B cell (primary cell): ENCODE results near the gene HYOU1. TPM values are rescaled to one million over a fixed set of nuclear protein-coding genes. Genes with fewer than 3 reads are reported as not detected.

Experiments
- ATAC-seq: fragments of 200-7000 bp; cut with Tn5 transposase; one replicate; pipeline ENCODE4 v1.10.0; 2021; ENCODE audit warnings: low read depth, mild to moderate bottlenecking, moderate number of reproducible peaks, moderate library complexity
- CTCF ChIA-PET: fragments of 350-600 bp; sonication (Branson Sonifier 250); formaldehyde crosslinking; loops from one replicate; lab custom pipeline; 2021; ENCODE audit warnings: antibody characterized with exemption, inconsistent platforms; lab: Charles Lee
- POLR2A ChIA-PET: fragments of 350-600 bp; sonication (Branson Sonifier 250); formaldehyde crosslinking; loops from one replicate; lab custom pipeline; 2021; ENCODE audit warnings: antibody characterized with exemption; lab: Charles Lee
- DNase-seq: peaks from one replicate; pipeline ENCODE4 v3.0.0; 2013
- H2AFZ ChIP-seq: 2 replicates; pipeline ENCODE4 v1.6.1; 2012; ENCODE audit warnings: mild to moderate bottlenecking, low read depth, low read length; ENCODE audit not compliant: insufficient read depth, poor library complexity, severe bottlenecking
- H3K27ac ChIP-seq, 2 donors: 1 replicate in 1 of 2; 2 replicates in 1 of 2; pipeline ENCODE4 v1.5.1; 2012 to 2013; ENCODE audit warnings: low read length in 2 of 2, mild to moderate bottlenecking in 2 of 2, moderate library complexity in 1 of 2
- H3K27me3 ChIP-seq, 4 experiments: fragments of 200-600 bp in 1 of 4; sonication (generic) in 1 of 4; replicated peaks in 1 of 4; 1 replicate in 2 of 4; 2 replicates in 2 of 4; pipeline versions ENCODE4 v1.6.1 to v1.7.0; 2013 to 2016; ENCODE audit warnings: low read length in 3 of 4, mild to moderate bottlenecking in 2 of 4, mixed read lengths in 1 of 4, moderate library complexity in 1 of 4; ENCODE audit not compliant: insufficient read depth in 4 of 4, control insufficient read depth in 3 of 4; ENCODE audit errors: control extremely low read depth in 1 of 4
- H3K36me3 ChIP-seq, 2 experiments: replicated peaks in 1 of 2; 1 replicate in 1 of 2; 2 replicates in 1 of 2; pipeline versions ENCODE4 v1.6.1 to v1.7.1; 2013; ENCODE audit warnings: low read length in 1 of 2; ENCODE audit not compliant: insufficient read depth in 2 of 2, control insufficient read depth in 1 of 2; ENCODE audit errors: control extremely low read depth in 1 of 2, extremely low read depth in 1 of 2
- H3K4me1 ChIP-seq, 2 donors: fragments of 200-600 bp in 1 of 2; sonication (generic) in 1 of 2; 1 replicate in 1 of 2; 2 replicates in 1 of 2; pipeline versions ENCODE4 v1.5.1 to v1.6.1; 2013 to 2017; ENCODE audit warnings: low read length in 2 of 2; ENCODE audit not compliant: control insufficient read depth in 2 of 2, insufficient read depth in 2 of 2
- H3K4me2 ChIP-seq: replicated peaks from 2 replicates; pipeline ENCODE3; 2012; ENCODE audit warnings: mild to moderate bottlenecking, low read depth, low read length; ENCODE audit not compliant: poor library complexity, severe bottlenecking
- H3K4me3 ChIP-seq, 5 experiments: fragments of 200-600 bp in 1 of 5; sonication (generic) in 1 of 5; 1 replicate in 3 of 5; 2 replicates in 2 of 5; pipeline versions ENCODE4 v1.5.1 to v1.7.0; 2011 to 2016; ENCODE audit warnings: low read length in 4 of 5, mild to moderate bottlenecking in 4 of 5, low read depth in 2 of 5, control low read depth in 1 of 5, moderate library complexity in 1 of 5; ENCODE audit not compliant: insufficient read depth in 1 of 5; ENCODE audit errors: control extremely low read depth in 1 of 5, extremely low read depth in 1 of 5
- H3K79me2 ChIP-seq: fragments of 200-600 bp; sonication (generic); one replicate; pipeline ENCODE4 v1.6.0; 2016; ENCODE audit warnings: low read length; ENCODE audit not compliant: control insufficient read depth, insufficient read depth
- H3K9ac ChIP-seq: fragments of 200-600 bp; sonication (generic); 2 replicates; pipeline ENCODE4 v1.6.1; 2017; ENCODE audit warnings: mild to moderate bottlenecking, low read length, moderate library complexity
- H3K9me3 ChIP-seq, 3 donors: one replicate each; pipeline versions ENCODE4 v1.6.1 to v1.7.1; 2013; ENCODE audit warnings: low read length in 2 of 3; ENCODE audit not compliant: control insufficient read depth in 2 of 3, insufficient read depth in 1 of 3; ENCODE audit errors: control extremely low read depth in 1 of 3
- H4K20me1 ChIP-seq: 2 replicates; pipeline ENCODE4 v1.6.0; 2012; ENCODE audit warnings: mild to moderate bottlenecking, low read length; ENCODE audit not compliant: insufficient read depth, control insufficient read depth, poor library complexity, severe bottlenecking
- H3K27ac Mint-ChIP-seq: one replicate; pipeline ENCODE4 v1.8.0; 2021; ENCODE audit warnings: mixed read lengths
- H3K27me3 Mint-ChIP-seq: one replicate; pipeline ENCODE4 v1.8.0; 2021; ENCODE audit warnings: mixed read lengths
- H3K4me1 Mint-ChIP-seq: one replicate; pipeline ENCODE4 v1.8.0; 2021; ENCODE audit warnings: mixed read lengths
- H3K4me3 Mint-ChIP-seq: one replicate; pipeline ENCODE4 v1.8.0; 2021; ENCODE audit warnings: mixed read lengths
- H3K9me3 Mint-ChIP-seq: one replicate; pipeline ENCODE4 v1.8.0; 2022; ENCODE audit warnings: mixed read lengths; ENCODE audit not compliant: insufficient read depth
- EZH2 ChIP-seq: IDR thresholded peaks from 2 replicates; pipeline ENCODE4 v1.6.1; 2012; ENCODE audit warnings: borderline replicate concordance, low read depth, mild to moderate bottlenecking, moderate library complexity, low read length; ENCODE audit not compliant: insufficient read depth, poor library complexity, severe bottlenecking
- WGBS: methylation state at CpG from one replicate; pipeline ENCODE4 v1.1.5; 2013; ENCODE audit warnings: missing lambda C conversion rate; ENCODE audit not compliant: insufficient coverage; 5-methylcytosine and 5-hydroxymethylcytosine counted together
- intact Hi-C: fragments of 100-400 bp; cut with micrococcal nuclease; formaldehyde crosslinking; loops from one replicate; pipeline ENCODE4 v1.10.0; 2022
- polyA plus RNA-seq: library from polyadenylated mRNA; depleted of rRNA; stranded (reverse); fragments of >200 nt; gene quantifications from 2 replicates; pipeline ENCODE4 v1.2.3, GENCODE V29; 2012
- total RNA-seq, 2 donors: library from RNA; stranded (reverse); fragments of 120-200 nt in 1 of 2; gene quantifications; 1 replicate in 1 of 2; 2 replicates in 1 of 2; pipeline versions ENCODE4 v1.2.3 to v1.2.4, GENCODE V29; 2013 to 2022
- TF ChIP-seq, protein P1 (sequence below): fragments of 200-600 bp; IDR thresholded peaks from one replicate; pipeline ENCODE4 v1.8.0; 2022; ENCODE audit warnings: antibody characterized with exemption, mild to moderate bottlenecking

Gene HYOU1
- total and polyA plus RNA-seq, 2 donors (not counting 1 experiment from before 2014, with no cell fraction given), result 38.5 to 48.7 TPM

DNA sequence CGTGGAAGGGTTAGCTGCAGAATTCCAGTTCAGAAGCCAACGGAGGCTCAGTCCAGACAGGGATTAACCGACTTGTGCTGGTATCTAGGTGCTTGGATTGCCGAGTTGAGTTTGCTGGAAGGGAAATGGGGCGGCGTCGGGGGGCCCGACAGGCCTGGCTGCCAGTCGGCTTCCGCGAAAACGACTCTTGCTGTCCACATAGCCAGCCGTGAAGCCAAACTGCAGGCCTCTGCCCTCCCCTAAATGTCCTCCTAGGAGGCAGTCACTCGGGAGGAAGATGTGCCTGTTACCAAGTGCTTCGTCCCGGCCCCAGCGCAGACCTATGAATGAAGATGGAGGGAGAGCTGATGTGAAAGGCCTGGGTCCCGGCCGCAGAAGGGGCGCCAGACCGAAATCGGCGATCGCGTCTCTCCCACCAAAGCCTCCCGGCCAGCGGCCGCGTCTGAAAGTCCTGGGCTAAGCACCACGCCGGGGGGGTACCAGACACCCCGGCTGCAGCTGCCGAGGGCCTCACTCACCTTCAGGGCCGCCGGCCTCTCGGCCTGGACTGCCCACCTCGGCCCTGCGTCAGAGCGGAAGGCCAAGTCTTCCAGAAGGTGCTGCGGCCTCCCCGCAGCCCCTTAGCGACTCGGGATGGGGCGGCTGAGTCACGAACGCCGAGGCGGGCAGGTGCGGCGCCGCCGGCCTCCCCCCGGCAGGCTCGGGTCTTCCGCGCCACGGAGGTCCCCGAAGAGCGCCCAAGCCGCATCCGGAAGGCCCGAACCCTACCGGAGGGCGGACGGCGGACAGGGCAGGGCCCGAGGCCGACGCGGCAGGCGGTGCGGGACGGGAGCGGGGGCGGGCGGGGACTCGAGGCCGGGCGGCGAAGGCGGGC lies 37.2 kb upstream of the HYOU1 start:
- H3K4me2 ChIP-seq, result peak overlapping the region; percentile 91
- H3K79me2 ChIP-seq, result peaks cover 31% of the 10 kb centered on the region

More for the DNA sequence above, 37.2 kb upstream of the HYOU1 start:
- intact Hi-C loops, result no loop called here
- Histone ChIP-seq H3K27me3 (no peaks in the 10 kb centered on the region), H4K20me1 (peaks cover 11% of the 10 kb centered on the region), H3K27ac (peak overlapping the region; percentile 69 to 76), H3K4me3 (peak overlapping the region; percentile 31 to 91 (median 85)), H3K4me1 (peaks cover 22 to 40% of the 10 kb centered on the region in 2 donors), H3K36me3 (peaks cover 8 to 21% of the 10 kb centered on the region in 2 experiments), H2AFZ (peak overlapping the region; percentile 72), H3K9me3 (no peaks in the 10 kb centered on the region), H3K9ac (peak overlapping the region; percentile 83)
- Mint-ChIP-seq H3K4me3 (peak overlapping the region; percentile 96), H3K9me3 (no peaks in the 10 kb centered on the region), H3K27ac (peak overlapping the region; percentile 87), H3K4me1 (peaks cover 45% of the 10 kb centered on the region), H3K27me3 (no peaks in the 10 kb centered on the region)
- ATAC-seq (peak; percentile 3), DNase-seq (no peak)
- TF ChIP-seq, protein P1, sequence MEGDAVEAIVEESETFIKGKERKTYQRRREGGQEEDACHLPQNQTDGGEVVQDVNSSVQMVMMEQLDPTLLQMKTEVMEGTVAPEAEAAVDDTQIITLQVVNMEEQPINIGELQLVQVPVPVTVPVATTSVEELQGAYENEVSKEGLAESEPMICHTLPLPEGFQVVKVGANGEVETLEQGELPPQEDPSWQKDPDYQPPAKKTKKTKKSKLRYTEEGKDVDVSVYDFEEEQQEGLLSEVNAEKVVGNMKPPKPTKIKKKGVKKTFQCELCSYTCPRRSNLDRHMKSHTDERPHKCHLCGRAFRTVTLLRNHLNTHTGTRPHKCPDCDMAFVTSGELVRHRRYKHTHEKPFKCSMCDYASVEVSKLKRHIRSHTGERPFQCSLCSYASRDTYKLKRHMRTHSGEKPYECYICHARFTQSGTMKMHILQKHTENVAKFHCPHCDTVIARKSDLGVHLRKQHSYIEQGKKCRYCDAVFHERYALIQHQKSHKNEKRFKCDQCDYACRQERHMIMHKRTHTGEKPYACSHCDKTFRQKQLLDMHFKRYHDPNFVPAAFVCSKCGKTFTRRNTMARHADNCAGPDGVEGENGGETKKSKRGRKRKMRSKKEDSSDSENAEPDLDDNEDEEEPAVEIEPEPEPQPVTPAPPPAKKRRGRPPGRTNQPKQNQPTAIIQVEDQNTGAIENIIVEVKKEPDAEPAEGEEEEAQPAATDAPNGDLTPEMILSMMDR, result no peak
- no peak for TF ChIP-seq EZH2
- ChIA-PET CTCF (interaction anchor here (1.0 to 2.4 kb wide), 10 partner anchors 9 to 230 kb away, joined by 3 to 13 read pairs (median 4); partner anchors contain the start of genes C2CD2L, CBL, HINFP and HMBS), POLR2A (interaction anchor here (0.7 to 2.3 kb wide), 10 partner anchors 8 to 302 kb away, joined by 3 to 17 read pairs (median 6); partner anchors contain the start of genes C2CD2L, CENATAC, HINFP and HMBS)
- 1% methylated on average over 79 of the region's 81 CpGs for WGBS
